ENCODE results near the gene PARD3B.

- TF ChIP-seq CTCF (IDR thresholded peaks at IDR 0.05), result no peak
- TF ChIP-seq POLR2A (IDR thresholded peaks at IDR 0.05), result no peak
Measured at GRCh38 chr2:205661281-205661680, 1116.0 kb downstream of the PARD3B start.
